ENCODE results near the gene COL28A1.
"Not testable (repeated sequence)": the region's sequence is repeated elsewhere in the genome, so short reads cannot be mapped to it uniquely, and the experiment has no call there.

The COL28A1 gene

DNA sequence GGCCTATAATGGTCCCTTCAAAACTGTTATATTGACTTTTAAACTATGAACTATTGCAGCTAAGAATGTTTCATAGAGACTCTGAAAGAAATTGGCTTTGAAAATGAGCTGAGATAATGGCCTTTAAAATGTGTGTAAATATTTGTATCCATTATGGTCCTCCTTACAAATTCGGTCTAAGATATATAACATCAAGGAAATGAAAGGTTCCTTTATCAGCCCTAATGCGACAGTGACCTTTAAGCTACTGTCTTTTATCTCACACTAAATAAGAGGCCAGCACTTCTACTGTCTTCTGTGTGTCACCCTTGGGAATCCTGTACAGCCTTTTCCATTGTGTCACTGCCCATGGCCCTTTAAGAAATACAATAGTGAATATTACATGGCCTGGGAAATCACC lies 19.5 kb downstream of the COL28A1 start:
- no peak for DNase-seq

- no peak for DNase-seq
These were observed 22.6 kb downstream of the COL28A1 start for GRCh38 chr7:7512861-7513597.

DNA sequence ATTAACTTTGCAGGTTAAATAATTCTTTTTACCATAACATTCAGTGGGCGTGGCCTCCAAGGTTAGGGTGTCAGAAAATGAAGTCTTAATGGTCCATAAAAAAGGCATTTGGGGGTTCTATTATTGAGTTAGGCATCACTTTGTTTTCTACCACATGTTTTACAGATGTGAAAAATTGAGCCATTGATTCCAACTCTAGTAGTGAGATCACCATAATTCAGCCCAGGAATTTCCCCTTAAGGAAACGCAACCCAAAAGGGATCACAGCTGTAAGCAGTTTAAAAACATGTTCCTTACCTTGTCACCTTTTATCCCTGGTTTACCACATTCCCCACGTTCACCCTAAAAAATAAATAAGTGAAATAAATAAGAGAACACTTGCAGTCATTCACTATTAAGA lies 24.9 kb downstream of the COL28A1 start:
- DNase-seq = no peak

GRCh38 chr7:7505915-7506314 lies 29.8 kb downstream of the COL28A1 start:
- no peak for DNase-seq

- no peak for DNase-seq
These were observed 30.6 kb downstream of the COL28A1 start for GRCh38 chr7:7504910-7505704.

- DNase-seq = no peak
These were observed 35.8 kb downstream of the COL28A1 start for GRCh38 chr7:7499892-7500291.

- no peak for DNase-seq
These were observed 36.8 kb downstream of the COL28A1 start for GRCh38 chr7:7498856-7499255.

DNA sequence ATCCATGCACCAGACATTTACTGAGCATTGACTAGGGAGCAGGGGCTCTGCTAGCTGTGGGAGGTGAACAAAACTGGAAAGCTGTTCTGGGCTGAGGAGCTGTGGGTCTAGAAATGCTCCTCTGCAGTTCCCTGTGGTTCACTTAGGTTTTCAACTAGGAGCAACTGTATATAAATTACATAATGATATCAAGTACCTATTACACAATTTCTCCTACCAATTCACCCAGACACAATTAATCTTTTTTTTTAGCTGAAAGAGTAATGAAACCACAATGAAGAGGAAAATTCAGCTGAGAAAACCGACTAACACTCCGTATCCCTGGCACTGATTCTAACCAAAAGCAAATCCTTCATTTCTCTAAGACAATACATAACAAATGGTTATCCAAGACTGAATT lies 39.4 kb downstream of the COL28A1 start:
- DNase-seq = no peak

DNA sequence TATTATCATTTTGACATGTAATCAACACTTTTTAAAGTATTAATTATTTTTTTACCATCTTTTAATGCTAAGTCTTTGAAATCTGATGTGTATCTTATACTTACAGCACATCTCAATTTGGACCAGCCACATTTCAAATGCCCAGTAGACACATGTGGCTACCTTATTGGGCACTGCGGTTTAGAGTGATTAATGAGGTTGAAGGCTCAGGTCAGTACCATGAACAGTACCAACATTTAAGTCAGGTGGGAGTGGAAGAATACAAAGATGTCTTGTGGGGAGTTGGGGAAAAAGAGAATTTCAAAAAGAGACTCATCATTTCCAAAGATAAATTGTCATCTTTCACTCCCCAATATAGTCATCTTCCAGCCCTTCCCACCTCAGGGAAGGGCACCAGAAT lies 40.5 kb downstream of the COL28A1 start:
- no peak for DNase-seq

- no peak for DNase-seq
These were observed 44.6 kb downstream of the COL28A1 start for GRCh38 chr7:7491044-7491443.

- no peak for DNase-seq
These were observed 45.7 kb downstream of the COL28A1 start for GRCh38 chr7:7490003-7490402.

- no peak for DNase-seq
These were observed 46.1 kb downstream of the COL28A1 start for GRCh38 chr7:7489546-7489945.

DNA sequence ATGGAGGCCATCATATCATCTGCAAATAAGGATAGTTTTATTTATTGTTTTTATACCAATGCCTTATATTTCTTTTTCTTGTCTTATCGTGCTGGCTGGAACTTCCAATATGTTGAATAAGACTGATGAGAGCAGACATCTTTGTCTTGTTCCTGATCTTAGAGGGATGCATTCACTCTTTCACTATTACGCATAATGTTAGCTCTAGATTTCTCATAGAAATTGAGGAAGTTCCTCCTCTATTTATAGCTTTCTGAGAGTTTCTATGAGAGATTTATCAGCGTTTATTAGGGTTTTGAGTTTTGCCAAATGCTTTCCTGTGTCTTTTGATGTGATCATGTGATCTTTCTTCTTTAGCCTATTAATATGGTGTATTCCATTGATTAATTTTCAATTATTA lies 49.3 kb downstream of the COL28A1 start:
- DNase-seq = no peak

- no peak for DNase-seq
These were observed 51.6 kb downstream of the COL28A1 start for GRCh38 chr7:7484072-7484471.

GRCh38 chr7:7481802-7482201 lies 53.9 kb downstream of the COL28A1 start:
- no peak for DNase-seq

- no peak for DNase-seq
These were observed 56.3 kb downstream of the COL28A1 start for GRCh38 chr7:7479275-7479805.

- no peak for DNase-seq
These were observed 57.1 kb downstream of the COL28A1 start for GRCh38 chr7:7478569-7478968.

- not testable (repeated sequence) for DNase-seq
These were observed 58.0 kb downstream of the COL28A1 start for GRCh38 chr7:7477641-7478040.

- DNase-seq = no peak
These were observed 59.3 kb downstream of the COL28A1 start for GRCh38 chr7:7476381-7476780.

DNA sequence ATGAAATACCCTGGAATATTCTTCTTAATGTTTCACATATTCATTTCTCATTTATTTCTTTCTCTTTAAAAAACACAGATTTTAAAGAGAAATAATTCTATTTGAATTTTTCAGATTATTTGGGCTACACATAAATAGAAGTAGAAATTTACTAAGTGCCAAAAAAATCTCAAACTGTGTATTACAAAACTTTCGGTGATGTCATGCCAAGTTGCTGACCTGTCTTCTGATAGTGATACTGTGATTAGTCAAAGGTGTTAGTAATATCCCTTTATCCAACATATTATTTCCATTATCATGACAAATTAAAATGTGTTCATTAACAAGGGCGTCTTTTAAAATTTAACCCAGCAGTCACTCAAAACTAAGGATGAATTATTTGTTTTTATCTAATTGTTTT lies 60.1 kb downstream of the COL28A1 start:
- no peak for DNase-seq

GRCh38 chr7:7474436-7474835 lies 61.2 kb downstream of the COL28A1 start:
- no peak for DNase-seq

DNA sequence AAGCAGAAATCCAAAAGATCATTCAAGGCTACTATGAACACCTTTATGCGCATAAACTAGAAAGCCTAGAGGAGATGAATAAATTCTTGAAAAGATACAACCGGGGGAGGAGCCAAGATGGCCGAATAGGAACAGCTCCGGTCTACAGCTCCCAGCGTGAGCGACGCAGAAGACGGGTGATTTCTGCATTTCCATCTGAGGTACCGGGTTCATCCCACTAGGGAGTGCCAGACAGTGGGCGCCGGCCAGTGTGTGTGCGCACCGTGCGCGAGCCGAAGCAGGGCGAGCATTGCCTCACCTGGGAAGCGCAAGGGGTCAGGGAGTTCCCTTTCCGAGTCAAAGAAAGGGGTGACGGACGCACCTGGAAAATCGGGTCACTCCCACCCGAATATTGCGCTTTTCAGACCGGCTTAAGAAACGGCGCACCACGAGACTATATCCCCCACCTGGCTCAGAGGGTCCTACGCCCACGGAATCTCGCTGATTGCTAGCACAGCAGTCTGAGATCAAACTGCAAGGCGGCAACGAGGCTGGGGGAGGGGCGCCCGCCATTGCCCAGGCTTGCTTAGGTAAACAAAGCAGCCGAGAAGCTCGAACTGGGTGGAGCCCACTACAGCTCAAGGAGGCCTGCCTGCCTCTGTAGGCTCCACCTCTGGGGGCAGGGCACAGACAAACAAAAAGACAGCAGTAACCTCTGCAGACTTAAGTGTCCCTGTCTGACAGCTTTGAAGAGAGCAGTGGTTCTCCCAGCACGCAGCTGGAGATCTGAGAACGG lies 70.5 kb downstream of the COL28A1 start:
- not testable (repeated sequence) for DNase-seq

DNA sequence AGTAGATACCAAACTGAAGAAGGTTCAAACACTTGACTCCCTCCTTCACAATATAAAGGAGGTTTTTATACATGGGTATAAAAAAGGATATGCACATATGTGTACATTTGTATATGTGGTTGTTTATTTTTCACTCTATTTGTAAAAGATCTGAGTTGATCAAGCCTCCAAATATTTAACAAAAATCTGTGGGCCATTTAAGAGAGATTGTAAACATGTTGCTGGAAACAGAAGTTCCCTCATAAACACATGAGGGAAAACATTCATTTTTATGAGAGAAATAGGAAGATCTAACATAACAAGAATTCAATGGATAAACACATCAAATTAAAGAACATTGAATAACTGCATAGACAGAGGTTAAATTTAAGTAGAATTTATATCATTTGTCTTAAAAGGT lies 81.7 kb downstream of the COL28A1 start:
- DNase-seq = no peak
